HUES48 (cell line): ENCODE data around the gene MTMR3.
"Not testable (repeated sequence)": the region's sequence is repeated elsewhere in the genome, so short reads cannot be mapped to it uniquely, and the experiment has no call there.

ENCODE experiments used
- H3K27ac ChIP-seq: one replicate; pipeline ENCODE4 v1.7.0; 2013; ENCODE audit warnings: low read depth, low read length, inconsistent platforms
- H3K27me3 ChIP-seq: 2 replicates; pipeline ENCODE4 v1.6.1; 2013; ENCODE audit warnings: mild to moderate bottlenecking, low read length; ENCODE audit not compliant: control insufficient read depth, insufficient read depth
- H3K36me3 ChIP-seq: 2 replicates; pipeline ENCODE4 v1.6.1; 2013; ENCODE audit warnings: low read length; ENCODE audit not compliant: control insufficient read depth, insufficient read depth
- H3K4me1 ChIP-seq: 2 replicates; pipeline ENCODE4 v1.6.1; 2013; ENCODE audit warnings: mild to moderate bottlenecking, low read length; ENCODE audit not compliant: control insufficient read depth, insufficient read depth
- H3K4me3 ChIP-seq: 2 replicates; pipeline ENCODE4 v1.5.1; 2013; ENCODE audit warnings: mild to moderate bottlenecking, low read depth, low read length
- H3K9ac ChIP-seq: 2 replicates; pipeline ENCODE4 v1.6.1; 2013; ENCODE audit warnings: mild to moderate bottlenecking, low read depth, low read length, moderate library complexity
- H3K9me3 ChIP-seq: 2 replicates; pipeline ENCODE4 v1.6.1; 2013; ENCODE audit warnings: low read length; ENCODE audit not compliant: control insufficient read depth, insufficient read depth

MTMR3 gene

DNA sequence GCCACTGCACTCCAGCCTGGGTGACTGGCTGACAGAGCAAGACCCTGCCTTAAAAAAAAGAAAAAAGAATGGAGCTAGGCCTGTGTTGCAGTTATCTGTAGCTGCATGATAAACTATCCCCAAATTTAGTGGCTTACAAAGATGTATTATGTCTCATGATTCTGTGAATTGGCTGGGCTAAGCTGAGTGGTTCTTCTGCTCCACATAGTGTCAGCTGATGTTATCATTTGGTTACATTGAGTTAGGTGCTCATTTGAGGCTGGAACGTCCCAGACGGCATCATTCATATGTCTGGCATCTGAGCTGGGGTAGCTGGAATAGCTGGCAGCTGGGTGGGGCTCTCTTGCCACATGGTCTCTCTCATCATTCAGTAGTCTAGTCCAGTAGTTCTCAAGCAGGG is 36.7 kb upstream of the MTMR3 start:
- H3K4me3 ChIP-seq, result no peak overlapping the region
- peaks cover 6% of the 10 kb centered on the region; the same call in 1 of the 2 replicates for H3K4me1 ChIP-seq
- no peaks in the 10 kb centered on the region for H3K36me3 ChIP-seq
- no peaks in the 10 kb centered on the region for H3K9me3 ChIP-seq
- H3K9ac ChIP-seq, result no peak overlapping the region
- no peaks in the 10 kb centered on the region for H3K27me3 ChIP-seq
- H3K27ac ChIP-seq, result no peak overlapping the region

- Histone ChIP-seq H3K36me3 (no peaks in the 10 kb centered on the region), H3K27ac (no peak overlapping the region), H3K27me3 (no peaks in the 10 kb centered on the region), H3K4me1 (no peaks in the 10 kb centered on the region), H3K4me3 (no peak overlapping the region), H3K9ac (no peak overlapping the region), H3K9me3 (no peaks in the 10 kb centered on the region)
These were observed 34.9 kb upstream of the MTMR3 start for GRCh38 chr22:29848111-29848510.

GRCh38 chr22:29854432-29854831 is 28.5 kb upstream of the MTMR3 start:
- Histone ChIP-seq H3K4me1 (no peaks in the 10 kb centered on the region), H3K9ac (no peak overlapping the region), H3K9me3 (no peaks in the 10 kb centered on the region), H3K27me3 (no peaks in the 10 kb centered on the region), H3K36me3 (no peaks in the 10 kb centered on the region), H3K4me3 (no peak overlapping the region), H3K27ac (no peak overlapping the region)

DNA sequence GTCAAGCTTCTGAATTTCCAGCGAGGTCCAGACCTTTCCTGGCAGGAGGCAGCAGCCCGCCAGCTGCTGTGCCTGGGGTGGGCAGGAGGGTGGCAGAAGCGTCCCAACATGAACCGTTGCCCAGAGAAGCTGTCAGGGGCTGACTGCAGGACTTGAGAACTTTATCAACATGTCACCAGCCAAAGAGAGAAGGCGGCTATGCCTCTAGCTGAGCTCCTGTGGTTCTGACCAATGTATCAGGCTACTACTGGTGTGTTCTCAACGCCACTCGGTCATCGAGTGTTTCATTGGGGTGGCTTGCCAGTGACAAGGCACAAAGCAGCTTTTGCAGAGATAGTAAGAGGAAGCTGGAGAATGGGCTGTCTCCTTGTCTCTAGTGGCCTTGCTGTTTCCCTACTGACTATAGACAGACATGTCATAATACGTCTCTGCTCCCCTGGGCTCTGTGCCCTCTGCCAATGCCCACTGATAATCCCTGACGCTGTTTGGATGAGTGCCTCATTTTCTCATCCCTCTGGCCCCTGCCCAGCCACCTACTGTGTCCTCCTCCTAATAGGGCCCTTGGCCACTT is 27.3 kb upstream of the MTMR3 start:
- no peaks in the 10 kb centered on the region for H3K4me1 ChIP-seq
- no peaks in the 10 kb centered on the region for H3K27me3 ChIP-seq
- H3K27ac ChIP-seq, result no peak overlapping the region
- H3K36me3 ChIP-seq, result no peaks in the 10 kb centered on the region
- no peak overlapping the region for H3K9ac ChIP-seq
- H3K9me3 ChIP-seq, result no peaks in the 10 kb centered on the region
- no peak overlapping the region for H3K4me3 ChIP-seq

DNA sequence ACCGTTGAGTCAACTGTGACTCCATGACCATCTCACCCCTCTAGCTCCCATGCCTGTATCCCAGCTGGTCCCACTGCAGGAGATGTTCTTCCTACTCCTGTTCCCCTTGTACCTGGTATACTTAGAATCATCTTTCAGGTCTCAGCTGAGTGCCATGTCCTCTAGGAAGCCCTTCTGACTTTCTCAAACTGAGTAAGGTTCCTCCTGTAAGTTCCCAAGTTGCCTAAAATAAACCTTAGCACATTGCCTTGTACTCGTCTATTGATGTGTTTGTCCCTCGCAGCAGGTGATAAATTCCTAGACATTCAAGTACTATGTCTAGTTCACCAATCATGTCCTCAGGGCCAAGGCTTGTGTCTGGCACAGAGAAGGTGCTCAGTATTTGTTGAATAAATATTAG is 26.5 kb upstream of the MTMR3 start:
- no peak overlapping the region for H3K27ac ChIP-seq
- no peak overlapping the region for H3K4me3 ChIP-seq
- no peaks in the 10 kb centered on the region for H3K36me3 ChIP-seq
- H3K27me3 ChIP-seq, result no peaks in the 10 kb centered on the region
- H3K4me1 ChIP-seq, result no peaks in the 10 kb centered on the region
- H3K9me3 ChIP-seq, result no peaks in the 10 kb centered on the region
- no peak overlapping the region for H3K9ac ChIP-seq

DNA sequence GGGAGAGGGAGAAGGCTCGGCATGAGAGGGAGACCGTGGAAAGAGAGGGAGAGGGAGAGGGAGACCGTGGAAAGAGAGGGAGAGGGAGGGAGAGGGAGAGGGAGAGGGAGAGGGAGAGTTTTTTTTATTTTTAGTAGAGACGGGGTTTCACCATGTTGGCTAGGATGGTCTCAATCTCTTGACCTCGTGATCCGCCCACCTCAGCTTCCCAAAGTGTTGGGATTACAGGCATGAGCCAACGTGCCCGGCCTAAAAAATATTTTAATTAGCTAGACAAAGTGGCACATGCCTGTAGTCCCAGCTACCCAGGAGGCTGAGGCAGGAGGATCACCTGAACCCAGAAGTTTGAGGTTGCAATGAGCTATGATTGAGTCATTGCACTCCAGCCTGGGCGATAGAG is 23.9 kb upstream of the MTMR3 start:
- H3K9ac ChIP-seq, H3K4me1 ChIP-seq, H3K4me3 ChIP-seq, H3K36me3 ChIP-seq, H3K27ac ChIP-seq, H3K9me3 ChIP-seq, H3K27me3 ChIP-seq: not testable (repeated sequence)

DNA sequence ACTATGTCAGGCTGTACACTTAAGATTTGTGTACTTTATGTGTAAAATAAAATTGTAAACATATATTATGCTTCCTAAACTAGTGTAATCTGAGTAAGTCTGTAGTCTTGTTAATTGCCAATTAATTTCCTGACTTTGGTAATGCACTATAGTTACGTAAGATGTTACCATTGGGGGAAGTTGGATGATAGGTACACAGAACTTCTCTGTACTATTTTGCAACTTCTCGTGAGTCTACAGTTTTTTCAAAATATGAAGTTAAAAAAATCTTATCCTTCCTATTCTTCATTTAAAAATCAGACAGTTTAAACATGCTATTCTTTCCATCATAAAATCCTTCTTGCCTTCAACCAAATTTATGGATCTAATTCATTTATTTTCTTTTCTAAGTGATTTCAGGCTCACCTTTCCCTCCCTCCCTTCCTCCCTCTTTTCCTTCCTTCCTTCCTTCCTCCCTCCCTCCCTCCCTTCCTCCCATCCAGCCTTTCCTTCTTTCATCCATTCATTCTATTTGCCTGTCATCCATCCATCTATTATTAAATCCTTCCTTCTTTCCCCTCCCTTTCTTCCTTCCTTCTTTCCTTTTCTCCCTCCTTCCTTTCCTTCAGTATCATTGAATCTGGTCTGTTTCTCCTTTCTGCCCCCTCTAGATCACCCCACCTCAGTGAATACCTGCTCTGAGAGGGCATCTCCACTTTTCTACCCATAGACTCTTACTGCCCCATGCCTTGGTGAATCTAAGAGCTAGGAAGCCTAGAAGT is 22.8 kb upstream of the MTMR3 start:
- H3K27ac ChIP-seq, result no peak overlapping the region
- H3K36me3 ChIP-seq, result no peaks in the 10 kb centered on the region
- H3K4me1 ChIP-seq, result no peaks in the 10 kb centered on the region
- no peak overlapping the region for H3K4me3 ChIP-seq
- H3K9me3 ChIP-seq, result no peaks in the 10 kb centered on the region
- H3K9ac ChIP-seq, result no peak overlapping the region
- no peaks in the 10 kb centered on the region for H3K27me3 ChIP-seq

GRCh38 chr22:29861672-29862297 is 21.2 kb upstream of the MTMR3 start:
- Histone ChIP-seq H3K4me1 (no peaks in the 10 kb centered on the region), H3K4me3 (no peak overlapping the region), H3K27me3 (no peaks in the 10 kb centered on the region), H3K27ac (no peak overlapping the region), H3K9me3 (no peaks in the 10 kb centered on the region), H3K36me3 (no peaks in the 10 kb centered on the region), H3K9ac (no peak overlapping the region)

DNA sequence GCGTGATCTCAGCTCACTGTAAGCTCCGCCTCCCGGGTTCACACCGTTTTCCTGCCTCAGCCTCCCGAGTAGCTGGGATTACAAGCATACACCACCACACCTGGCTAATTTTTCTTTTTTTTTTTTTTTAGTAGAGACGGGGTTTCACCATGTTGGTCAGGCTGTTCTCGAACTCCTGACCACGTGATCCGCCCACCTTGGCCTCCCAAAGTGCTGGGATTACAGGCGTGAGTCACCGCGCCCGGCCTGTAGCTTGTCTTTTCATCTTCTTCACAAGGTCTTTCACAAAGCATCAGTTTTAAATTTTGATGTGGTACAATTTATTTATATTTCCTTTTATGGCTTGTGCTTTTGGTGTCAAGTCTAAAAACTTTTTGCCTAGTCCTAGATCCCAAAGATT is 17.4 kb upstream of the MTMR3 start:
- not testable (repeated sequence) for H3K27me3 ChIP-seq, H3K9me3 ChIP-seq, H3K36me3 ChIP-seq, H3K4me1 ChIP-seq, H3K27ac ChIP-seq, H3K4me3 ChIP-seq, H3K9ac ChIP-seq

GRCh38 chr22:29867260-29867659 is 15.7 kb upstream of the MTMR3 start:
- no peaks in the 10 kb centered on the region for H3K27me3 ChIP-seq

DNA sequence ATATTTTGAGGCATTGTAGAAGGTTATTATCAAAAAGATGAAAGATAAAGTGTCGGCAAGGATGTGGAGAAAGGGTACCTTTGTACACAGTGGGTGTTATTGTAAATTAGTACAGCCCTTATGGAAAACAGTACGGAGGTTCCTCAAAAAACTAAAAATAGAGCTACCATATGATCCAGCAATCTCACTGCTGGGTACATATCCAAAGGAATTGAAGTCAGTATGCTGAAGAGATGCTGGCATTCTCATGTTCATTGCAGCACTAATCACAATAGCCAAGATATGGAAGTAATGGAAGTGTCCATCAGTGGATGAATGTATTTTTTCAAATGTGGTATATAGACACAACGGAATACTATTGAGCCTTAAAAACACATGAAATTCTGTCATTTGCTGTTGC is 15.1 kb upstream of the MTMR3 start:
- no peaks in the 10 kb centered on the region for H3K27me3 ChIP-seq
- no peak overlapping the region for H3K9ac ChIP-seq
- peaks cover 16% of the 10 kb centered on the region for H3K4me1 ChIP-seq
- no peaks in the 10 kb centered on the region for H3K36me3 ChIP-seq
- H3K27ac ChIP-seq, result no peak overlapping the region
- no peak overlapping the region for H3K4me3 ChIP-seq
- H3K9me3 ChIP-seq, result no peaks in the 10 kb centered on the region

More at GRCh38 chr22:29867260-29867659, 15.7 kb upstream of the MTMR3 start:
- no peak overlapping the region for H3K4me3 ChIP-seq
- no peaks in the 10 kb centered on the region for H3K9me3 ChIP-seq
- no peaks in the 10 kb centered on the region for H3K36me3 ChIP-seq
- peaks cover 11% of the 10 kb centered on the region for H3K4me1 ChIP-seq
- no peak overlapping the region for H3K27ac ChIP-seq
- H3K9ac ChIP-seq, result no peak overlapping the region
